Measurements from ENCODE around the gene NUP37. TPM values are rescaled to one million over a fixed set of nuclear protein-coding genes. Genes with fewer than 3 reads are reported as not detected.
"Not testable (repeated sequence)": the region's sequence is repeated elsewhere in the genome, so short reads cannot be mapped to it uniquely, and the experiment has no call there.

The NUP37 gene
- total and polyA plus RNA-seq, 7 donors = 12.0 to 30.2 (median 20.2) TPM

DNA sequence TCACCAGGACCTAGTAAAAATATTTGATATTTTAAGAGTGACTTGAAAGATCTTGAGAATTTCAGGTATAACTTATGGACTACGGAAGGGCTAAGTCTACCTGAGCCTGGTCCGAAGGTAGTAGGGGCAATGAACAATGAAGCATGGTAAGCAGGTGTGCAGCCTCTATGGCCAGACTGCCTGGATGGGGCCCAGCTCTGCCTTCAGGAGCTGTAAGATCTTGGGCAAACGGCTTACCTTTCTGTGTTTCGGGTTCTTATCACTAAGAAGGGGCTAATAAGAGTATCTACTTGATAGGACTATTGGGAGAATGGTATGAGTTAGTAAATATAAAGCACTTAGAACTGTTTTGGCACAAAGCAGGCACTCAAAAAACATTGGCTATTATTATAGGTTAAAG lies 39.1 kb downstream of the NUP37 start:
- DNase-seq = no peak
- no peak overlapping the region for H3K4me3 ChIP-seq
- WGBS, 2 donors = 95% methylated on average over 4 of the region's 4 CpGs
- no peaks in the 10 kb centered on the region for H3K27me3 ChIP-seq
- no peak for TF ChIP-seq POLR2A (IDR thresholded peaks at IDR 0.05)
- TF ChIP-seq POLR2AphosphoS5 (IDR thresholded peaks at IDR 0.05) = no peak
- H3K27ac ChIP-seq = no peak overlapping the region
- intact Hi-C loops (cut with DNase I) = no loop called here
- H3K36me3 ChIP-seq = peaks cover 0 to 58% (median 9%) of the 10 kb centered on the region in 4 donors
- no peaks in the 10 kb centered on the region for H3K9me3 ChIP-seq
- no peaks in the 10 kb centered on the region for H3K4me1 ChIP-seq

DNA sequence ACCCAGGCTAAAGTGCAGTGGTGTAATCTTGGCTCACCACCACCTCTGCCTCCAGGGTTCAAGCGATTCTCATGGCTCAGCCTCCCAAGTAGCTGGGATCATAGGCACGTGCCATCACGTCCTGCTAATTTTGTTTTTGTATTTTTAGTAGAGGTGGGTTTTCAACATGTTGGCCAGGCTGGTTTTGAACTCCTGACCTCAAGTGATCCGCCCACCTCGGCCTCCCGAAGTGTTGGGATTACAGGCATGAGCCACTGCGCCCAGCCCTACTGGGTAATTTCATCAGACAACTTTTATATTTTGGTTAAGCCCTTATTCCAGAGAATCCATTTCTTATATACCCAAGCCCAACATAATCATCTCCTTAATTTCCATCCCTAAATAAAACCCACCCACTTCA lies 47.8 kb downstream of the NUP37 start:
- 95 to 98% methylated on average over 7 of the region's 7 CpGs for WGBS, 2 donors
- H3K27ac ChIP-seq; H3K27me3 ChIP-seq; H3K4me1 ChIP-seq; H3K4me3 ChIP-seq; DNase-seq; intact Hi-C loops (cut with DNase I); H3K9me3 ChIP-seq: not testable (repeated sequence)
- peaks cover 0 to 33% (median 5%) of the 10 kb centered on the region in 4 donors for H3K36me3 ChIP-seq

DNA sequence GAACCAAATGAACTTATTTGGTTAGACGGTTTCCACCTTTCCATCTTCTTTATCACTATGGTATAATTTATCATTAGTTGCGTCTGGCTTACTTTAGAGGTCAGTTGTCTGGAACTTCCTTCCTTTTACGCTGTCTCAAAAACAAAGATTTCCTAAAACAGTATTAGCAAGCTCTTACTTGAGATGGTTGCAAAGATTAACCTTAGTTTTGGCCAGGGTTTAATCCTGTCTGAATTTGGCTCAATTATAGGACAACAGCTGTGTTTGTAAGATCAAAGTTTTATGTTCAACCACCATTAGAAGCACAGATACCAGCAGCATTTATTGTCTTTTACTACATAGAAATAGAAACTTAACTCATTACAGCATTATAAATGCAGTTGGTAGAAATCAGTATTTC lies 50.2 kb downstream of the NUP37 start:
- TF ChIP-seq, protein P1, sequence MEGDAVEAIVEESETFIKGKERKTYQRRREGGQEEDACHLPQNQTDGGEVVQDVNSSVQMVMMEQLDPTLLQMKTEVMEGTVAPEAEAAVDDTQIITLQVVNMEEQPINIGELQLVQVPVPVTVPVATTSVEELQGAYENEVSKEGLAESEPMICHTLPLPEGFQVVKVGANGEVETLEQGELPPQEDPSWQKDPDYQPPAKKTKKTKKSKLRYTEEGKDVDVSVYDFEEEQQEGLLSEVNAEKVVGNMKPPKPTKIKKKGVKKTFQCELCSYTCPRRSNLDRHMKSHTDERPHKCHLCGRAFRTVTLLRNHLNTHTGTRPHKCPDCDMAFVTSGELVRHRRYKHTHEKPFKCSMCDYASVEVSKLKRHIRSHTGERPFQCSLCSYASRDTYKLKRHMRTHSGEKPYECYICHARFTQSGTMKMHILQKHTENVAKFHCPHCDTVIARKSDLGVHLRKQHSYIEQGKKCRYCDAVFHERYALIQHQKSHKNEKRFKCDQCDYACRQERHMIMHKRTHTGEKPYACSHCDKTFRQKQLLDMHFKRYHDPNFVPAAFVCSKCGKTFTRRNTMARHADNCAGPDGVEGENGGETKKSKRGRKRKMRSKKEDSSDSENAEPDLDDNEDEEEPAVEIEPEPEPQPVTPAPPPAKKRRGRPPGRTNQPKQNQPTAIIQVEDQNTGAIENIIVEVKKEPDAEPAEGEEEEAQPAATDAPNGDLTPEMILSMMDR (IDR thresholded peaks at IDR 0.05) = no peak
- no peak for TF ChIP-seq EP300 (IDR thresholded peaks at IDR 0.05)
- WGBS, 2 donors = 65 to 74% methylated on average over 3 of the region's 3 CpGs
- Histone ChIP-seq H3K27ac (peak overlapping the region in 1 of 4 donors; percentile 41), H3K4me1 (no peaks in the 10 kb centered on the region), H3K4me3 (no peak overlapping the region), H3K9me3 (no peaks in the 10 kb centered on the region), H3K36me3 (peaks cover 0 to 10% (median 0%) of the 10 kb centered on the region in 4 donors), H3K27me3 (no peaks in the 10 kb centered on the region)
- no peak for DNase-seq
- intact Hi-C loops (cut with DNase I) = loop anchor here (10.0 kb wide), 1 partner anchor 415 kb away; the partner anchor contains the start of gene IGF1

DNA sequence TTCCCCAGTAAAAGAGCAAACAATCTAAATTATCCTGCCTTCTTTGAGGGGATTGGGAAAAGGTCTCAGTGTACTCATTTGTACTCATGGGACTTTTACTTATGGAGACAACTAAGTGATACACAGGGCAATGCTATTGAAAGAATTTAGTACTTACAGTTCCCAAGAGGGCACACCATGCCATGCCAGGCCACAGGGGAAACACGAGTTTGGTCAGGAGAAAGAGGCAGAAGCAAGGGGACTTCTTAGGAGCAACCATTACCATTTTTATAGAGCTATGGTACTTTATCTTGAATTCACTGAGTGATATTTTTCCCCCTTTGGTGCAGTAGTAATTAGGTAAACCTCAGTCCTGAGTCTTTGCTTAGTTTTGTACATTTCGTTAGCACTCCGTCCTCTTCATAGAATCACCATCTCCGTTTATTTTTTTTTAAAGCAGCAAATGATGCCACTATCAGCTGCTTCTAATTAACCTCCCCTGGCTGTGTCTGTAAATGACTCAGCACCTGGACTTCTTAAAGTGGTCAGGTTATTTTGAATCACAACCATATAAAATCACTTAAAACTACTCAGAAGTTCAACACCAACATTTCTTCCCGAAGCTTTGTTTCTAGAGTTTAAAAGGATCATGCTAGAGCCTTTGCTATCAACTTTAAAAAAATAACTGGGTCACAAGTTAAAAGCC lies 52.2 kb downstream of the NUP37 start:
- intact Hi-C loops (cut with DNase I) = loop anchor here (10.0 kb wide), 1 partner anchor 417 kb away; the partner anchor contains the start of gene IGF1
- Histone ChIP-seq H3K27me3 (no peaks in the 10 kb centered on the region), H3K4me1 (no peaks in the 10 kb centered on the region), H3K36me3 (no peaks in the 10 kb centered on the region), H3K27ac (no peak overlapping the region), H3K9me3 (no peaks in the 10 kb centered on the region), H3K4me3 (no peak overlapping the region)
- TF ChIP-seq, protein P1 (IDR thresholded peaks at IDR 0.05) = no peak
- TF ChIP-seq POLR2AphosphoS5 (IDR thresholded peaks at IDR 0.05) (no peak), EP300 (IDR thresholded peaks at IDR 0.05) (no peak), POLR2A (IDR thresholded peaks at IDR 0.05) (no peak)
- 68 to 82% methylated on average over 5 of the region's 5 CpGs for WGBS, 2 donors
- DNase-seq = no peak

DNA sequence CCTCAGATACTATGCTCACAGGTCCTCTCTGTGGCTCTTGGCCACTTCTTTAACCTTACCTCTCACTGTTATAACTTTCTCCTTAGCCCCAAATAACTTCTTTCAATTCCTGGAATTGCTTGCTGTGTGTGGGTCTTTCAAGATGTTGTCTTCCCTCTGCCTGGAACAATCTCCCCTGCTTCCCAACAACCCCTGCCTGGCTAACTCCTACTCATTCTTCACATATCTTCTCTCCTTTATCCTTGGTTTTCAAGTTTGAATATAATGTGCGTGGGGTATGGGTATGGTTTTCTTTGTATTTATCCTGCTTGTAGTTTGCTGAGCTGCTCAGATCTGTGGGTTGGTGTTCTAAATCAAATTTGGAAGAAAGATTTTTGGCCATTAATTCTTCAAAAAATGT lies 55.4 kb downstream of the NUP37 start:
- no peaks in the 10 kb centered on the region for H3K9me3 ChIP-seq
- no peaks in the 10 kb centered on the region for H3K27me3 ChIP-seq
- 94 to 98% methylated on average over 1 of the region's 1 CpG for WGBS, 2 donors
- peaks cover 0 to 9% (median 6%) of the 10 kb centered on the region in 4 donors for H3K4me1 ChIP-seq
- no peak for DNase-seq
- no peak overlapping the region for H3K4me3 ChIP-seq
- intact Hi-C loops (cut with DNase I) = loop anchor here (5.0 to 10.0 kb wide), 3 partner anchors 53 to 420 kb away; partner anchors contain the start of gene IGF1
- H3K36me3 ChIP-seq = peaks cover 0 to 5% (median 0%) of the 10 kb centered on the region in 4 donors
- no peak overlapping the region for H3K27ac ChIP-seq
- TF ChIP-seq POLR2AphosphoS5 (IDR thresholded peaks at IDR 0.05) (no peak), EP300 (IDR thresholded peaks at IDR 0.05) (no peak), POLR2A (IDR thresholded peaks at IDR 0.05) (no peak)
- TF ChIP-seq, protein P1 (IDR thresholded peaks at IDR 0.05) = no peak
